ENCODE results near the gene DOK5.

Gene DOK5

GRCh38 chr20:54535033-54535432 is 59.6 kb downstream of the DOK5 start:
- H3K9me3 ChIP-seq (ENCODE audit: control insufficient read depth, low read length): peaks cover 12% of the 10 kb centered on the region
- 81 to 94% methylated on average over 2 of the region's 2 CpGs for WGBS, 2 experiments (ENCODE audit: insufficient coverage in 2 of 2)
- H3K4me1 ChIP-seq (ENCODE audit: control insufficient read depth, insufficient read depth, low read length, poor library complexity, severe bottlenecking): no peaks in the 10 kb centered on the region
- H3K27ac ChIP-seq (ENCODE audit: low read depth, low read length, severe bottlenecking): no peak overlapping the region
- no peaks in the 10 kb centered on the region for H3K36me3 ChIP-seq (ENCODE audit: control insufficient read depth, insufficient read depth, low read length)
- H3K4me3 ChIP-seq (ENCODE audit: extremely low read depth, insufficient read depth, low read length, poor library complexity, severe bottlenecking): no peak overlapping the region

- Histone ChIP-seq H3K27ac (ENCODE audit: low read depth, low read length, severe bottlenecking) (no peak overlapping the region), H3K36me3 (ENCODE audit: control insufficient read depth, insufficient read depth, low read length) (no peaks in the 10 kb centered on the region), H3K4me1 (ENCODE audit: control insufficient read depth, insufficient read depth, low read length, poor library complexity, severe bottlenecking) (no peaks in the 10 kb centered on the region), H3K9me3 (ENCODE audit: control insufficient read depth, low read length) (peaks cover 8% of the 10 kb centered on the region), H3K4me3 (ENCODE audit: extremely low read depth, insufficient read depth, low read length, poor library complexity, severe bottlenecking) (no peak overlapping the region)
These were observed 60.4 kb downstream of the DOK5 start for GRCh38 chr20:54535746-54536145.

- Histone ChIP-seq H3K4me1 (ENCODE audit: control insufficient read depth, insufficient read depth, low read length, poor library complexity, severe bottlenecking) (no peaks in the 10 kb centered on the region), H3K4me3 (ENCODE audit: extremely low read depth, insufficient read depth, low read length, poor library complexity, severe bottlenecking) (no peak overlapping the region), H3K36me3 (ENCODE audit: control insufficient read depth, insufficient read depth, low read length) (no peaks in the 10 kb centered on the region), H3K9me3 (ENCODE audit: control insufficient read depth, low read length) (peaks cover 13% of the 10 kb centered on the region), H3K27ac (ENCODE audit: low read depth, low read length, severe bottlenecking) (no peak overlapping the region)
- WGBS, 2 experiments (ENCODE audit: insufficient coverage in 2 of 2): 93% methylated on average over 3 to 6 of the region's 7 CpGs
These were observed 64.2 kb downstream of the DOK5 start for GRCh38 chr20:54539521-54540046.

DNA sequence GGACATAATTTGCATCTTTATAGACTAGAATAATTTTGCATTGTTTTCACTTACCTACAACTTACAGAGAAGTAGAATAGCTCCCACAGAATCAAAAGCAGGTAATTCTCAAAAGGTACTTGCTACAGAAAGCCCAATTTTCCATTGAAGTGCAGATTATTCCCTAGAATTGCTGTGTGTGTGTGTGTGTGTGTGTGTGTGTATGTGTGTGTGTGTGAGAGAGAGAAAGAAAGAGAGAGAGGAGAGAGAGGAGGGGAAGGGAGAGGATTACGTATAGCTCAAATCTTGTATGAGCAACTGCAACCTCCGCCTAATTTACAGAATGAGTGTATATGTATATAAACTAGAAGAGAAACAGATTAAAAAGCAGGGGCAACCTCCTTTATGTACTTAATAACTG is 68.0 kb downstream of the DOK5 start:
- no peak overlapping the region for H3K27ac ChIP-seq (ENCODE audit: low read depth, low read length, severe bottlenecking)
- no CpG with 5 or more reads among the region's 2 CpGs for WGBS, 2 experiments (ENCODE audit: insufficient coverage in 2 of 2)
- no peaks in the 10 kb centered on the region for H3K4me1 ChIP-seq (ENCODE audit: control insufficient read depth, insufficient read depth, low read length, poor library complexity, severe bottlenecking)
- H3K36me3 ChIP-seq (ENCODE audit: control insufficient read depth, insufficient read depth, low read length): no peaks in the 10 kb centered on the region
- H3K4me3 ChIP-seq (ENCODE audit: extremely low read depth, insufficient read depth, low read length, poor library complexity, severe bottlenecking): no peak overlapping the region
- peaks cover 11% of the 10 kb centered on the region for H3K9me3 ChIP-seq (ENCODE audit: control insufficient read depth, low read length)

DNA sequence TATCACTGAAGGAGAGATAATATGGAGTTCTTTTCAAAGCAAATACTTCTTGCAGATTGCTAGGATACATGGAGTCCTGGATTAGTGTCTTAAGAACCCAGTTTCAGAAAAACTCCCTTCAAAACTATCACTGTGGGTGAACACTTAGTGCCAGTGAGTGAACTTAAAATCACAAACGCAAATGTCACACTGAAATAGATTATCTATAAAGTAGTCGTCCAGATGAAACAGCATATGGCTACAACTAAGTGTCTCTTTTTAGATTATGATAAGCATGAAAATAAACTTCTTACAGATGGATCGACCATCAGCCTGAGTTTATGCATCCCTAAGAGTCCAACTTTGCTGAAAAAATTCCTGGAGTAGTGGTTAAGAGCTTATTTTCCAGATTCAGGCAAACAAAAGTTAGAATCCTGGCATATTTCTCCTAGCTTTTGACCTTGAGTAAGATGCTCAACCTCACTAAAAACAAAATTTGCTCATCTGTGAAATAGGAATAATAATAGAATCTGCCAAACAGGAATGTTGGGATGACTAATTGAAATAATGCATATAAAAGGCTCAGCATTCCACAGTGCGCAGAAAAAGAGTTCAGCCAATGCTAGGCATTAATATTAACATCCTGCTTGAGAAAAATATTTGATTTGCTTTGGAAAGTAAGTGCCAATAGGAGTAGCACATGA is 70.4 kb downstream of the DOK5 start:
- Histone ChIP-seq H3K4me1 (ENCODE audit: control insufficient read depth, insufficient read depth, low read length, poor library complexity, severe bottlenecking) (no peaks in the 10 kb centered on the region), H3K36me3 (ENCODE audit: control insufficient read depth, insufficient read depth, low read length) (no peaks in the 10 kb centered on the region), H3K9me3 (ENCODE audit: control insufficient read depth, low read length) (peaks cover 7% of the 10 kb centered on the region), H3K27ac (ENCODE audit: low read depth, low read length, severe bottlenecking) (no peak overlapping the region), H3K4me3 (ENCODE audit: extremely low read depth, insufficient read depth, low read length, poor library complexity, severe bottlenecking) (no peak overlapping the region)
- 87% methylated on average over 2 of the region's 4 CpGs; no CpG with 5 or more reads in 1 of the 2 experiments for WGBS, 2 experiments (ENCODE audit: insufficient coverage in 2 of 2)

DNA sequence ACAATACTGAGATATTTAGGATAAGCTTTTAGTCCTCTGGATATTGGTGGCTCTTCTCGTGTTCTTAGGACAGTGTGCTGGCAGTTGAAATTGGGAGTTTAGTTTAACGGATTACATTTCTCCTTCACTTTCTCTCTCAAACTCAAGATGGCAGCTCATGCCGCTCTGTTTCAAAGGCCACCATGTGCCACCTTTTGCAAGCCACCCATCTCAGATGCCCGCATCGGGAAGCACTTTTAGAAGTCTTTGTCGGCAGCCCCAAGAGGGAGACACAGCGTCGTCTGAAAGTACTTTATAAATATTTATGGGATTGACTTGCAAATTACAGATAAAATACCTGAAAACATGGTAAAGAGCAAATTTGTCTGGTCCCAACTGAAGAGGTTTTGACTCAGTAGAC is 73.5 kb downstream of the DOK5 start:
- 90% methylated on average over 2 of the region's 8 CpGs; no CpG with 5 or more reads in 1 of the 2 experiments for WGBS, 2 experiments (ENCODE audit: insufficient coverage in 2 of 2)
- no peaks in the 10 kb centered on the region for H3K36me3 ChIP-seq (ENCODE audit: control insufficient read depth, insufficient read depth, low read length)
- H3K4me3 ChIP-seq (ENCODE audit: extremely low read depth, insufficient read depth, low read length, poor library complexity, severe bottlenecking): no peak overlapping the region
- H3K4me1 ChIP-seq (ENCODE audit: control insufficient read depth, insufficient read depth, low read length, poor library complexity, severe bottlenecking): no peaks in the 10 kb centered on the region
- H3K9me3 ChIP-seq (ENCODE audit: control insufficient read depth, low read length): peaks cover 7% of the 10 kb centered on the region
- no peak overlapping the region for H3K27ac ChIP-seq (ENCODE audit: low read depth, low read length, severe bottlenecking)

- WGBS, 2 experiments (ENCODE audit: insufficient coverage in 2 of 2): 80 to 100% methylated on average over 1 to 2 of the region's 3 CpGs
- H3K36me3 ChIP-seq (ENCODE audit: control insufficient read depth, insufficient read depth, low read length): no peaks in the 10 kb centered on the region
- H3K9me3 ChIP-seq (ENCODE audit: control insufficient read depth, low read length): peaks cover under 1% of the 10 kb centered on the region
- H3K4me3 ChIP-seq (ENCODE audit: extremely low read depth, insufficient read depth, low read length, poor library complexity, severe bottlenecking): no peak overlapping the region
- no peaks in the 10 kb centered on the region for H3K4me1 ChIP-seq (ENCODE audit: control insufficient read depth, insufficient read depth, low read length, poor library complexity, severe bottlenecking)
- no peak overlapping the region for H3K27ac ChIP-seq (ENCODE audit: low read depth, low read length, severe bottlenecking)
These were observed 74.4 kb downstream of the DOK5 start for GRCh38 chr20:54549658-54550326.

- Histone ChIP-seq H3K4me1 (ENCODE audit: control insufficient read depth, insufficient read depth, low read length, poor library complexity, severe bottlenecking) (no peaks in the 10 kb centered on the region), H3K36me3 (ENCODE audit: control insufficient read depth, insufficient read depth, low read length) (no peaks in the 10 kb centered on the region), H3K4me3 (ENCODE audit: extremely low read depth, insufficient read depth, low read length, poor library complexity, severe bottlenecking) (no peak overlapping the region), H3K27ac (ENCODE audit: low read depth, low read length, severe bottlenecking) (no peak overlapping the region), H3K9me3 (ENCODE audit: control insufficient read depth, low read length) (no peaks in the 10 kb centered on the region)
- WGBS, 2 experiments (ENCODE audit: insufficient coverage in 2 of 2): 80 to 90% methylated on average over 1 to 2 of the region's 5 CpGs
These were observed 75.5 kb downstream of the DOK5 start for GRCh38 chr20:54550776-54551396.

GRCh38 chr20:54554006-54554405 is 78.6 kb downstream of the DOK5 start:
- Histone ChIP-seq H3K36me3 (ENCODE audit: control insufficient read depth, insufficient read depth, low read length) (no peaks in the 10 kb centered on the region), H3K27ac (ENCODE audit: low read depth, low read length, severe bottlenecking) (no peak overlapping the region), H3K9me3 (ENCODE audit: control insufficient read depth, low read length) (no peaks in the 10 kb centered on the region)

DNA sequence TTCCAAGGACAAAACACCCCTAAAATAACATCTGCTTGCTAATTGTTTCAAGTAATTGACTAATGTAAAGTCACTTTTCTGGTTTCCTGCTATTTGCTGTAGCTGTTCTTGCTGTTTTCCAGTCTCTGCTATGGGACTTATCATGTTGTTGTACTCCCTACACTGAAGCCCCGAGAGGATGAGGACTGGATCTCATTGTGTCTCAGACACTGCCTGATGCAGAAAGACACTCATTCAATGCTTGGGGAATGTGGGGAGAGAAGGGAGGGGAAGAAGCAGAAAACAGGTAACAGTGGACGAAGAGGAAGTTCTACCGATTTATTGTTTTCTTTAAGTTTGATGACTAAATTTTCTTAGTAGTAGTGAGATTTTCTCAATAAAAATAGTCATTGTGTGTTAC is 79.8 kb downstream of the DOK5 start:
- Histone ChIP-seq H3K9me3 (ENCODE audit: control insufficient read depth, low read length) (no peaks in the 10 kb centered on the region), H3K36me3 (ENCODE audit: control insufficient read depth, insufficient read depth, low read length) (no peaks in the 10 kb centered on the region), H3K4me1 (ENCODE audit: control insufficient read depth, insufficient read depth, low read length, poor library complexity, severe bottlenecking) (no peaks in the 10 kb centered on the region), H3K4me3 (ENCODE audit: extremely low read depth, insufficient read depth, low read length, poor library complexity, severe bottlenecking) (no peak overlapping the region), H3K27ac (ENCODE audit: low read depth, low read length, severe bottlenecking) (no peak overlapping the region)
- 67 to 86% methylated on average over 1 to 2 of the region's 3 CpGs for WGBS, 2 experiments (ENCODE audit: insufficient coverage in 2 of 2)

More at GRCh38 chr20:54554006-54554405, 78.6 kb downstream of the DOK5 start:
- no peak overlapping the region for H3K4me3 ChIP-seq (ENCODE audit: extremely low read depth, insufficient read depth, low read length, poor library complexity, severe bottlenecking)
- H3K4me1 ChIP-seq (ENCODE audit: control insufficient read depth, insufficient read depth, low read length, poor library complexity, severe bottlenecking): no peaks in the 10 kb centered on the region

DNA sequence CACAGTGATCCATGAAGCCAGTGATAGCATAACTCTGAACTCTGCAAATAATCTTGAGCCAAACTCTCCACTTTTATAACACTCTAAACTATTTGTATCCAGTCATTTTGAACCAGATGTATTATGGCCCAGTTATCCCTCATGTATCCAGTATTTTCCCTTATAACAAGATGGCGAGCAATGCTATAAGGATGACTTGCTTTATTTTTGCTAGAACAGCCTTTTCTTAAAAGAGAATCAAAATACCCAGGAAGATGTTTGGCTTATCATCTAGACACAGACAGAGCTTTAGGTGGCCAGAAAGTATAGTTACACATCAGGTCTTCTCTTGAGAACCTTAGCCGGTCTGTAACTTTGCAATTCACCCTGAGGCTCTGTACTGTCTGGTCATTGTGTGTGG is 81.0 kb downstream of the DOK5 start:
- no peak overlapping the region for H3K4me3 ChIP-seq (ENCODE audit: extremely low read depth, insufficient read depth, low read length, poor library complexity, severe bottlenecking)
- H3K9me3 ChIP-seq (ENCODE audit: control insufficient read depth, low read length): no peaks in the 10 kb centered on the region
- H3K36me3 ChIP-seq (ENCODE audit: control insufficient read depth, insufficient read depth, low read length): no peaks in the 10 kb centered on the region
- H3K4me1 ChIP-seq (ENCODE audit: control insufficient read depth, insufficient read depth, low read length, poor library complexity, severe bottlenecking): no peaks in the 10 kb centered on the region
- WGBS, 2 experiments (ENCODE audit: insufficient coverage in 2 of 2): 67% methylated on average over 1 of the region's 2 CpGs; no CpG with 5 or more reads in 1 of the 2 experiments
- no peak overlapping the region for H3K27ac ChIP-seq (ENCODE audit: low read depth, low read length, severe bottlenecking)
